GM18511 (cell line): ENCODE data around the gene SGPP2.
A peak's percentile ranks its signal among the peaks of the same experiment; 100 is the strongest.

Experiments
- ATAC-seq: cut with Tn5 transposase; IDR thresholded peaks from one replicate; pipeline ENCODE4 v1.9.1; 2021; ENCODE audit warnings: mild to moderate bottlenecking, moderate library complexity; ENCODE audit not compliant: unreplicated experiment

SGPP2 gene

DNA sequence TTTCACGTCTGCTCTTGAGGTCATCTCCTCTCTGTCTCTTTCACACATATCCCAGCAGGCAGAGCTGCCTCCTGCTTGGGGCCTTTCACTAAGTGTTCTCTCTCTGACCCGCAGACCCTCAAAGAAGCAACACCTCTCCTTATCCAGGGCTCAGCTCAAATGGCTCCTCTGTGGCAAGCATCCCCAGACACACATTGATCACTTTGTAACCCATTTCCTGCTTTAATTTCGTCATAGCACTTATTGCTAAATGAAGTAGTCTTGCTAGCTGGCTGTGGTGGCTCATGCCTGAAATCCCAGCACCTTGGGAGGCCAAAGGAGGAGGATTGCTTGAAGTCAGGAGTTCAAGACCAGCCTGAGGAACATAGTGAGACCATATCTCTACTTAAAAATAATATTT lies 41.4 kb downstream of the SGPP2 start:
- no peak for ATAC-seq

DNA sequence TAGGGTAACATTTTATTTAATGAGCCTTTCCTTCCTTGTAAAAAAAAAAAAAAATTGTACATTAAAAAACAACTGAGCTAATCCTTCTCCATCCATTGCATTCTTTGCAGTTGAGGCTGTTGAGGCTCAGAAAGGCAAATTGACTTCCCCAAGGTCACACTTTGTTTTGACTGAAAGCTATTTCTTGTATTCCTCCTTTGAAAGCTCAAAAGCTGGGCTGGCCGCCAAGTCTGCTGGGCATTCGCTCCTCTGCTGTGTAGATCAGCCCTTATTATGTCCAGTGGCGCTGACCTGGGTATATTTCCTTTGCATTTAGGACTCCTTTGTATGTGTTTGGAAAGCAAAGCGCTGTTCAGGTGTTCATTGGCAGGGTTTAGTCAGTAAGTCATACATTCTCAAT lies 44.0 kb downstream of the SGPP2 start:
- no peak for ATAC-seq

DNA sequence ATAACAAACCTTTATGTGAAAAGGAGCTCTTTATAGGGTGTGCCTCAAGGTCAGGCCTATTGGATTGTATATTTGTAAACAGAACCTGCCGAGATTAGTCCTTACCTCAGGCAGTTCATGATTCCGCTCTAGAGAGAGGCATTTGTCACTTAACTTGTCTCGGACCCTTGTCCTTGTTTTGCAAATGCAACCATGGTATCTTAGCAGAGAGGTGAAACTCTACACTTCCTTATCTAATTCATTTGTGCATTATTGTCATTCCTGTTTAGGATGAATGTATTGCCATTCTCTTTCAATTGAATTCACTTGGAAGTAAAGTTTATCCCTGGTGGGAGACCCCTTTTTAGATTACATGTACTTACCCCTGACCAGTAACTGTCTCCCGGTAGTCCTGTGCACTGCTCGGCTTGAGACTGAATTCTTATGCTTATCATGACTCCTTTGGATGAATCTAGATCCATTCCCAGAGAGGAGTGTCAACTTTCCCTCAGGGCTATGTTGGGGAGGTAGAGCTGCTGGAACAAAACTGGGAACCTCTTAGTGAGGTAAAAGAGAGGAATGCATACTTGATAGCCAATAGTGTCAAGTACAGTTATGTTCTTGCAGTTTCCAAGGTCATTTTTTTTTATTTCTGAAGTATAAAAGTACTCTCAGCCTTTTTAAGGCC lies 46.6 kb downstream of the SGPP2 start:
- ATAC-seq, result no peak

DNA sequence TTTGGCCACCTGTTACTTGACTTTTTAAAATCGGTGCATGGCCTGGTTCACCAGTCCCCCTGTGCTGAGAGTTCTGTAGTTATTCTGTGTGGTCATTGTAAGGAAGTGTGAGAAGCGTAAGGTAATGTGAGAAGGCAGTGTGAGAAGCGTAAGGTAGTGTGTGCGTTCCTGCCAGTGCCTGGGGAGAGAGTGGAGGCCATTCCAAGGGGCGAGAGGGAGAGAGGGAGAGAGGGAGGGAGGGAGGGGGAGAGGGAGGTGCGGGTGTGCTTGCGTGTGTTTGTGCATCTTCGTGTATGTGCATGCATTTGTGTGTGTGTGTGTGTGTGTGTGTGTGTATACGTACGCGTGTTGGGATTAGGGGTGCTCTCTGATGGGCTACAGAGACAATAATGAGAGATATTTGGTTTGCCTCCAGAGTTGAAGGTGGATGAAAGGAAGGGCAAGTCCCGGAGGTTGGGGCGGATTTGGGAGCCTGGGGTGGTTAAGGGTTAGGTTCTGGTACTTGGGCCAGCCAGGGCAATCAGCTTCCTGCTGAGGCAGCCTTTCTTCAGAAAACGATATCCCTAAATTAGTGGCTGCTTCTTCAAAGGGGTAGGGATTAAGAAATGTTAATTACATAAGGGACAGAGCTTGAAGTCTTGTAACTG lies 53.7 kb downstream of the SGPP2 start:
- no peak for ATAC-seq

DNA sequence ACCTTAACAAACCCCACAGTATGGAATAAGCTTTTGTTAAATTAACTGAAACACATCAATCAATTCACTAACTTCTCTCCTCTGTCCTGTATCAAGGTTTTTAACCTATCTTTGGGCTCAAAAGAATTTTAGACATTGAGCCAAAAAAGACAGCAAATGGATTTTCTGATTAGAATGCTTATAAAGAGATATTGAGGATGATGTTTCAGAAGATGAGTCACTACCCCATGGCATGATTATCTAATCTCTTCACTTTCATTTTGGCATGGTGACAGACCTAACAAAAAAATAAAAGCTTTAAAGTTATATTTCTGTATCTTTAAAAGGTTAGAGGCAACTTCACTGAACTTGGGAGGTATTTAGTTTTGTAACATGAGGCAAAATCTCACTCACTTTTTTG lies 55.5 kb downstream of the SGPP2 start:
- ATAC-seq, result no peak

DNA sequence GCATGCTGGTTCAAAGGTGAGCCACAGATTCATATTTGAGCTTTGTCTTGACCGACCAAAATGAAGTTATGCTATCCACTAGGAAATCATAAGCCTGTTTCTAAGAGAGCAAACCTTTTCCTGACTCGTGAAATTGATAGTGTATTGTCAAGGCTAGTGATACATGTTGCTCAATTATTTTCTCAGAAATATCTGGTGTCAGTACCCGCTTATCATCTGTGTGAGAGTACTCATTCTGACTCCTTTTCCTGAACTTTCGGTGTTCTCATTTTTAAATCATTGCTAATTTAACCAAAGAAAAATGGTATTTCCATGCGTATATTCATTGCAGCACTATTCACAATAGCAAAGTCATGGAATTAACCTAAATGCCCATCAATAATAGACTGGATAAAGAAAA lies 56.2 kb downstream of the SGPP2 start:
- no peak for ATAC-seq

DNA sequence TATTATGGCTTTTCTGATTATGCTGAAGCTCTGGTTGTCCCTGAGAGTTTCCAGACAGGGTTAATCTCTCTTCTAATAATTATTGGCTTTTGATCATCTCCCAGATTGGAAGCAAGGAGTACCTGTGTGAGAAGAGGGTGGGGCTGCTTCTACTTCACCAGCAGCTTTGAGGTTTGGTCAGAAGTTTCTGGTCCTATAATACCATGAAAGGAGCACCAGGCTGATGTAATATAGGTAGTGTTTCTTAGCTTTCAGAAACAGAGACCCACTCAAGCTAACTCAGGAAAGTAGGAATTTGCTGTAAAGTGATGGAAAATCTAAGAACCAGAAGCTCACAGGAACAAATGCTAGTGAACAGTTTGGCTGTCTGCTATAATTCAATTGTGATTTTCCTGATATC lies 57.6 kb downstream of the SGPP2 start:
- no peak for ATAC-seq

DNA sequence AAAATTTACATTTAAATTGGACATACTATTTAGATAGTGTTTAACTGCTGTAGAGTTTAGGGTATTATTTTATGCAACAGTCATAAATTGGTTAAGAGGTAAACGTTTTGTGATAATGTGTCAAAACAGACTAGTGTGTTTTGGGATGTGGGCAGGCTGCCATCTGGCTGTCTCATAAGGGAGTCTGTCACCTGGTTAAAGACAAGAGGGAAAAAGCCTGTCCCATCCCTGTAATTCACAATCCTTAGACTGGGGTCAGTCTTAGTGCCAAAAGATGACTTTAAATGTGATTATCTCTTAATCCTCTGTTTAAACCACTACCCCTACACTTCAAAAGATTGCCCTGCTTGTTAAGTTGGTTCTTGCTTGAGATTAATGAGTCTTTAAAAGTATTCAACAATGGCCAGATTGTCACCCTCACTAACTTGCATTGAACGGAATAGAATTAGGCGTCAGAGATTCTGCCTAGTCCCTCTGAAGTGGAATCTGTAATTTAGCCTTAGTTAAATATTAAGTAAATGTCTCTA lies 59.2 kb downstream of the SGPP2 start:
- ATAC-seq, result peak; percentile 52

DNA sequence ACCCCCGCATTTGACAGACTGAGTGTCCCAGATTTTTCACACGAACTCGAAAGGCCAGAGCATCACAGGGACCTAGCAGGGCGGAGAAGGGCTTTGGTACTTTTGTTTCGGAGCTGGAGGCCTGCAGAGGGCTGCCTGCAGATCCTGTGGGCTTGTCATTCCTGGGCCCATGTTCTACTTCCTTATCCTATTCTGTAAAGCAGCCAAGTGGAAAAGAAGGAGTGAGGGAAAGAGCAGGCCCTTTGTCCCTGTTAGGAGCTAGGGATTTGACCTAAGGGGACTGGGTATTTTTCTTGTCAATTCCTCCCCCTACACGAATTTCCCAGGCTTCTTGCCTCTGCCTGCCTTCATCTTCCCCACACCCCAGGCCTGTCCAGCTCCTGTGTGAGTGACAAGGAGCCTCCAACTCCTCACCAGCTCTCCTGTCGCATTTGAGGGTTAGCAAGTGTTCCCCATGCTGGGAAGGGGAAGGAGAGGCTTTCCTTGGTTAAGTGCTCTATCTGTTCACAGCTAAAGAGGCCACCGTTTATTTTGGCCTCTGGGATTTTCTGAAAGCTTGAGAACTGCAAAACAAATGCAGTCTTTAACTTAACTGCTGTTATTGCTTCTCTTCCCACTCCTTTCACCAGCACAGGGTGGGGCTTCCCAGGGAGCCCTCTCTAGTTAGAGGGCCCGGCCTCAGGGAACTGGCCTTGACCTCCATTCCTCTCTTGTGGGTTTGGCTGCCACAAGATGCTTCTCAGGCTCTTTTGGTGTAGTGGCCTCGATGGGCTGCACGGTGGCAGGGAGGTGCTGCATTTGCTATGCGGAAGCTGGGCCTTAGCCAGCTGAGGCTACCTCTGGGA lies 61.2 kb downstream of the SGPP2 start:
- no peak for ATAC-seq

DNA sequence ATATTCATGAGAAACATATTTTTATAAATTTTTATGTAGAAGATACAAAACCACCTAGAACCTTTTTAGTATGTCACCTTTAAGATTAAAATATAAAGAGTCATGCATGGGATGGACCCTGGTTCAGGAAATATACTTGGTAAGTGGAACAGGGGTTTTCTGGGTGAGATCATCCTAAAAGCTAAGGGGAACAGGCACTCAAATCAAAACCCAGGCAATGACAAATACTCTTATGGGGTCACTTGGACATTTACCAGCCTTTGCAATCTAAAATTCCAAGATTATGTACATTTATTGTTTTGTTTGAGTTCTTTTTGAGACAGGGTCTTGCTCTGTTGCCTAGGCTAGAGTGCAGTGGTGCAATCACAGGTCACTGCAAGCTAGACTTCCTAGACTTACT lies 65.8 kb downstream of the SGPP2 start:
- ATAC-seq, result peak; percentile 55

DNA sequence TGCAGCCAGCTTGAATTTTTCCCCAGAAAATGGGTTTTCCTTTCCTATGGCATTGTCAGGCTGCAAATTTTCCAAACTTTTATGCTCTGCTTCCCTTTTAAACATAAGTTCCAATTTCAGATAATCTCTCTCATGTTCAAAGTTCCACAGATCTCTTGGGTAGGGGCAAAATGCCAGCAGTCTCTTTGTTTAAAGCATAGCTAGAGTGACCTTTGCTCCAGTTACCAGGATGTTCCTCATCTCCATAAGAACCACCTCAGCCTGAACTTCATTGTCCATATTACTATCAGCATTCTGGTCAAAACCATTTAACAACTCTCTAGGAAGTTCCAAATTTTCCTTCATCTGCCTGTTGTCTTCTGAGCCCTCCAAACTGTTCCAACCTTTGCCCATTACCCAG lies 68.3 kb downstream of the SGPP2 start:
- ATAC-seq, result no peak

DNA sequence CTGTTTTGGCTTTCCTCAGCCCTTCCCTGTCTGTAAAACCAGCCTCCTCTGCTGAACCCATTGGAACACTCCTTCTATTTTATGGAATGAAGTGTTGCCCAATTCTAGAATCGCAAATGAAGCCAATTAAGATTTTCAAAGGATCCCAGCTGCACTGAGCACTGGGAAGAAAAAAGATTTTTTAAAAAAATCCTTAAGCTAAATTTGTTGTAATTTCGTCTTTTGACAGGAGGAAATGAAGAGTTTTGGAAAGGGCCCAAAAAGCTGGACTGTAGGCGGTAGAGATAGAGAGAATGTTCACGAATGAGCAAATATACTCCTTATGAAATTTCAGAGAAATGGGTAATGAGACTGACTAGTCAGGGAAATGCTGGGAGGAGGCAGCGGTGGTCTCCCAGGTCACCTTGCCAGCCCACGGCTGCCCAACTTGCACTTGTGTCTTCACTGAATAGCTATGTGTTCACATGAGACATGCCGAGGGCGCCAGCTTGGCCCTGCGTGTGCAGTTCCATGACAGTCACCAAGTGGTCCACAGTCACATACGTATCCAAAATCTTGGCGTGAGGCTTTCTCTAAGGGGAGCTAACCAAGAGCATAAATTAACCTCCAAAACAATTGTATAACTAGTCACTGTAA lies 69.9 kb downstream of the SGPP2 start:
- ATAC-seq, result no peak

DNA sequence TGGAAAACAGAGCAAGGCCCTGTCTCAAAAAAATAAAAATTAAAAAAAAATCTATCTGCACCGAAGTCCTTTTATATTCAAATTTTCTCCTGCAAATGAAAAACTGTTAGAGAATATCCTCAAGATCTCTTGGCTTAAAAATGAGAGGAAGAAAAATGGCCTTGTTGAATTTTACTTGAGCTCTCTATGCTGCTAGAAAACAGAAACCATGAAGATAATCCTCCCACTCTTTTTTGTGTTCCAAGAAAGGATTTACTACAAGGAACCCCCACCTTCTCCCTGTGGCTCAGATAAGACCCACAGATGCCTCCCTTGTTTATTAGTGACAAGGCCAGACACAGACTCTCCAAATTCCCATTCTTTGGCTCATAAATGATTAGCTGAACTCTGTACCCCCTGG lies 71.0 kb downstream of the SGPP2 start:
- ATAC-seq, result no peak

DNA sequence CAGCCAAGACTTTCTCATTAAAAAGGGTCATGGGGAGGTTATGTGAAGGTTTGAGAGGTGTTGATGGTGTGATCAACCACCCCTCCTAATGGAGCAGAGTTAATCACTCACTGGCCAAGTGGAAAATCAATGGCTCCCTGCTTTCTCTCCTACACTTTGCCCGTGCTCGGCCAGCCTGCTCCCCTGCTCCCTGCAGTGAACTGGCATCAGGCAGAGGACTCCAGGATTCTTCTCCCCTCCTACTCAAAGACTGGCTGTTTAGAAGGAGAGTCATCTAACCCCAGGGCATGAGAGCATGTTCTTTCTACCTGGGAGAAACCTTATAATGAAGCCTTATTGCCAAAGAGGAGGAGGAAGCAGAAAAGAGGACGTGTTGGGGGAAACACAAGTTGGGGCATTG lies 74.9 kb downstream of the SGPP2 start:
- no peak for ATAC-seq

DNA sequence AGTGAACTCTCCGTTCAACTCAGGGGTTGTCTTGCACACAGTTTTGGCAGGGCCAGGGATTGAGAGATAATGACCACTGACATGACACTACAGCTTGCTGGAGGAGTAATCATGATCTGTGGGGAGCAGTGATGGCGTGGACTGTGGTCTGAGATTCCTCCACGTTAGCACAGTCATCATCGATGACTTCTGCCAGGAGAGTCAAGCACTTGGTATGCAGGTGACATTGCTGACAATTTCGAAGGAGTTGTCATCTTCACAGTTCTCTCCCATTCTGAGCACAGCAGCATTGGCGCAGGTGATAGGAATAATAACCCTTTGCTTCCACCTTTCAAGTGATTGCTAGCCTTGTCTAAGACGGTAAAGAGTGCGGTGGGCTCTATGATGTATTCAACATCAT lies 79.8 kb downstream of the SGPP2 start:
- ATAC-seq, result no peak

DNA sequence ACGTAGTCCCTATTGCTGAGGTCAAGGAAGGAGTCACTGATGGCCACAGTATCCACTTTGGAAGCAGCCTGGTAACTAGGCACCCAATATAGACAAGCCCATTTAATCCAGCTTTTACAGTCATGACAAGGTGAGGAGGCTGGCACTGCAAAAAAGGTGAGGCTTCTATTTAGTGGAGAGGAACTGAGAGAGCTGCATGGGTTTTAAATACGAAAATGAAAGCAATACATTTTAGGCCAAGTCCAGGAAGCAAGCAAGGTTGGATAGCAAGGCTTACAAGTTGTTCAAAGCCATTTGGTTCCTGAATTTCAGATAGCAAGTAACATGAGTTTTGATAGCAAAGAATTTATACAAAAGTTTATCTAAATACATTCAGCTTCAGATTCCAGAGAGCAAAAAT lies 80.4 kb downstream of the SGPP2 start:
- ATAC-seq, result peak; percentile 97

DNA sequence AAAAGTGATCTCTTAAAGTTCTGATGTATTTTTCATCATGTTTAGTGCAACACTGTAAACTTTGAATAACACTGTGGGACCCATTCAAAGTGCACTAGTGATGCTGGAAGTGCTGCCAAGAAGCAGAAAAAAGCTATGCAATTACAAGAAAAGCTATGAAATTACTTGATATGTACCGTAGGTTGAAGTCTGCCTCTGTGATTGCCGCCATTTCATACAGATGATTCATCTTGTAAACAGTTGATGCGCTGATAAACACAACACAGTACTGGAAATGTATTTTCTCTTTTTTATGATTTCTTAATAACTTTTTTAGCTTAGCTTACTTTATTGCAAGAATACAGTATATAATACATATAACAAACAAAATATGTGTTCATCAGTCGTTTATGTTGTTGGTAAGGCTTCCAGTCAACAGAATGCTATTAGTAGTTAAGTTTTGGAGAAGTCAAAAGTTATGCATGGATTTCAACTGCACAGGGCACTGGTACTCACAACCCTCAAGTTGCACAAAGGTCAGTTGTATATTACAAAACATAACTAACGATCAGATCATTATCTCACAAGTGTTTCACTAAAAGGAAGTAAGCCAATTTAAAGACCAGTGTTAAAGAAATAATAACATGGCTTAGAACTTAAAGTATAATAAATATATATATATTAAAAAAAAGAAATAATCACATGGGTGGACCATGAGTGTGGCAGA lies 82.0 kb downstream of the SGPP2 start:
- no peak for ATAC-seq

DNA sequence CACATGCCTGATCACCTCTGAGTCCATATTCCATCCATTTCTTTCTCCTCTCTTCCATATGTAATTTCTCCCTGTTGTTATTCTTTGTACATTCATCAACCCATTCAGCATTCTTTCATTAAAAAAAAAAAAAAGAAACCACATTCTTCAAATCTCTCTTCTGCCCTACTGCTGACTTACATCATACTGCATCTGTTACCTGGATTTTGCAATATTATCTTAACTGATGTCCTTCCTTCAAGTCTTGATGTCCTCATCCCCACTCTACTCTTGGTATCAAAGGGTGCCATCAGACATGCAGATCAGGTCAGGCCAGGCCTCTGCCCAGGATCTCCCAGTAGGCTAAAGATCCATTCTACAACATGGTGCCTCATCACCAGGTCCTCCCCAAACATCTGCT lies 90.6 kb downstream of the SGPP2 start:
- no peak for ATAC-seq

DNA sequence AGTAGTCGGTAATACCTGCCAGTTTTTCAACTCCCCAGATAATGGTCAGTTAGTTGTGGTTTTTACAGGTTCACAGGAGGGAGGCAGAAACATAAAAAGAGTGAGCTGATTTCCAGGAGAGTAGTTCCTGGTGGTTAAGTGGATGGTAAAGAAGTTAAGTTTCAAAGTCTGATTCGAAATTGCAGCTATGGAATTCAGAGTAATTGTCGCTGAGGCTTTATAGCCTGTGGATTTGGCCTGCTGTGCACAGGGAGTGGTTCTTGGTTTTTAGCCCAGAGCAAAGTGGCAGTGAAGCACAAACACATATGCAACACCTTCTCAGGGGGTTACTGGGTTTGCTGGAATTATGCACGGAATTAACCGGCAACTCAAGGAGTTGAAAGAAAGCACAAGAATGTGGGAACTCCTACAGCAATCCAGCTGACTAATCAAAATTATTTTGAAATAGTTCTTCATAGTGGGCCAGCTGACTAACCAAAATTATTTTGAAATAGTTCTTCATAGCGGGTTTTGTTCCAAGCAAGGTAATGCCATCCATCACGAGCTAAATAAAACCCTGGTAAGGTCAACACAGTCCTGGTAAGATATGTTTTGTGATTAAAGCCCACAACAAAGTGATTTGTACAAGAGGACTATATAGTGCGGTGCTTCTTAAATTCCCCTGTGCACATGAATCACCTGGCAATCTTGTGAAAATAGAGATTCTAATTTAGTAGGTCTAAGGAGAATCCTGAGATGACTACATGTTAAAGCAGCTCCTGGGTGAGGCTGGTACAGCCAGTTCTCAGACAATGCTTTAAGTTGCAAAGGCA lies 94.4 kb downstream of the SGPP2 start:
- ATAC-seq, result no peak

DNA sequence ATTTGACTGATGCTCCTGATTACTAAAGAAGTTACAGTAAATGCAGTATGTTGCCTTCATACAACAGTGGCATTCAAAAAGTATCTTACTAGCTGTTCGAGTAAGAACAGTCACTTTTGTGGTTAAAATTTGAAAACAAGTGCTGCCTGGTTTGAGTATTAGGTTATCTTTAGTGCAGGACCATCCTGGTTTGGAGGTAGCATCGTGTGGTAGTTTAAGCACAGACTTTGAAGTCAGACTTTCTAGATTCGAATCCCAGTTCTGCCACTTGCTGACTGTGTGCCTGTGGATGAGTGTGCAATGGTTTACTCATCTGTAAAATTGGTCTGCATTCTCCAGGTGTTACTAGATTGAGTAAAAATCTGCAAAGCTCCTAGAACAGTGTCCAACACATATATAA lies 96.8 kb downstream of the SGPP2 start:
- peak; percentile 70 for ATAC-seq
